ENCODE data around the gene ASXL1. TPM values are rescaled to one million over a fixed set of nuclear protein-coding genes. Genes with fewer than 3 reads are reported as not detected.

ASXL1 gene
- polyA plus RNA-seq, 3 donors, result 1.8 to 47.1 (median 2.8) TPM

DNA sequence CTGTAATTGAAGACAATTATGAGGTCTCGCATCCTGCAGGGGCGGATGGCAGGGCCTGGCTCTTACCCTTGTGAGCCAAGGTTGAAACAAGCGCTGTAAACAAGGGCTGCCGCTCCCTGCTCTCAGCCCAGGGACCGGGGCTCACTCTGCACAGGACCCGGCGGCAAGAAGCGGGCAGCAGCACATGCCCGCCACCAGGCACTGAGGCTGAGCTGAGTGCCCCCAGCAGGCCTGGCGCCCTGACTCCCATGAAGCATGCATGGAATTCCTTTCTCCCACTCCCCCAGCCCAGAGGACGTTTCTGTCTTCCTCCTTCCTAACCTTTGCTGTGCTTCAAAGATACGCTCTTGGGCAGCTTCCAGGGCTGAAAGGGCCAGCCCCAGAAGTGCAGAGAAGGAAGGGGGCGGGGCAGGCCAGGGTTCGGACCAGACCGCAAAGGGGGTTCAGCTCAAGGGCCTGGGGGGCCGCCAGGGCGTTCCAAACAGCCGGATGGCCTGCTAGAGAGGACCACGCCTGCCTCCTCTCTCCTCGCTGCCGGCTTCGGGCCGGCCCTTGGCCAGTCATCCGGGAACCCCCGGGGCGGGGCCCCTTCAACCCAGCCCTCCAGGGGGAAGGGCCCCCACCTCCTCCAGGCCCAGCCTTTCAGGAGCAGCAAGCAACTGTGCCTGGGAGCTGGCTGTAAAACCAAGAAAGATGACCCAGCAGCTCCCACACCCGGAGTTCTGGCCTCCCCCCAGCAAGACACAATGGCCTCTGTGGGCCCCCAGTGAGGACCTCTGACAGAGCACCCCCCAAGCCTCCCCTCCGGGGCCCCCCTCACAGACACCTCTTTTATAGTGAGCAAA lies 117.1 kb downstream of the ASXL1 start:
- Histone ChIP-seq H3K9me3 (replicated peaks in 1 of 2; ENCODE audit: control insufficient read depth in 1 of 2, insufficient read depth in 1 of 2, low read length in 2 of 2) (no peaks in the 10 kb centered on the region), H3K27me3 (ENCODE audit: control insufficient read depth in 2 of 2, insufficient read depth in 2 of 2, low read length in 2 of 2) (no peaks in the 10 kb centered on the region), H3K4me2 (replicated peaks; ENCODE audit: extremely low read depth, low read length, poor library complexity, severe bottlenecking) (peak overlapping the region; percentile 70), H3K79me2 (ENCODE audit: insufficient read depth, low read length) (peaks cover 68% of the 10 kb centered on the region), H3K4me3 (replicated peaks in 1 of 3; ENCODE audit: low read depth in 2 of 3, low read length in 3 of 3) (peak overlapping the region; percentile 1 to 64 (median 17)), H3K9ac (ENCODE audit: insufficient read depth, low read length, poor library complexity, severe bottlenecking) (peak overlapping the region; percentile 53), H3K4me1 (ENCODE audit: control insufficient read depth in 1 of 2, insufficient read depth in 2 of 2, low read length in 2 of 2) (peaks cover 44 to 69% of the 10 kb centered on the region in 2 donors), H3K27ac (ENCODE audit: low read depth in 1 of 2, low read length in 2 of 2) (peak overlapping the region; percentile 28 to 33), H3K36me3 (replicated peaks in 1 of 2; ENCODE audit: control insufficient read depth in 1 of 2, insufficient read depth in 2 of 2, low read length in 2 of 2) (peaks cover 0 to 33% of the 10 kb centered on the region in 2 donors), H2AFZ (ENCODE audit: insufficient read depth, low read depth, low read length, poor library complexity, severe bottlenecking) (peak overlapping the region; percentile 53), H4K20me1 (ENCODE audit: insufficient read depth, low read length) (peaks cover 97% of the 10 kb centered on the region)
- peaks cover 0 to 4% (median 0%) of the 10 kb centered on the region in 7 donors for H3K9me3 Mint-ChIP-seq
- intact Hi-C loops (cut with micrococcal nuclease), result no loop called here
- TF ChIP-seq, protein P1, sequence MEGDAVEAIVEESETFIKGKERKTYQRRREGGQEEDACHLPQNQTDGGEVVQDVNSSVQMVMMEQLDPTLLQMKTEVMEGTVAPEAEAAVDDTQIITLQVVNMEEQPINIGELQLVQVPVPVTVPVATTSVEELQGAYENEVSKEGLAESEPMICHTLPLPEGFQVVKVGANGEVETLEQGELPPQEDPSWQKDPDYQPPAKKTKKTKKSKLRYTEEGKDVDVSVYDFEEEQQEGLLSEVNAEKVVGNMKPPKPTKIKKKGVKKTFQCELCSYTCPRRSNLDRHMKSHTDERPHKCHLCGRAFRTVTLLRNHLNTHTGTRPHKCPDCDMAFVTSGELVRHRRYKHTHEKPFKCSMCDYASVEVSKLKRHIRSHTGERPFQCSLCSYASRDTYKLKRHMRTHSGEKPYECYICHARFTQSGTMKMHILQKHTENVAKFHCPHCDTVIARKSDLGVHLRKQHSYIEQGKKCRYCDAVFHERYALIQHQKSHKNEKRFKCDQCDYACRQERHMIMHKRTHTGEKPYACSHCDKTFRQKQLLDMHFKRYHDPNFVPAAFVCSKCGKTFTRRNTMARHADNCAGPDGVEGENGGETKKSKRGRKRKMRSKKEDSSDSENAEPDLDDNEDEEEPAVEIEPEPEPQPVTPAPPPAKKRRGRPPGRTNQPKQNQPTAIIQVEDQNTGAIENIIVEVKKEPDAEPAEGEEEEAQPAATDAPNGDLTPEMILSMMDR (IDR thresholded peaks at IDR 0.05), result no peak
- H3K27me3 Mint-ChIP-seq (ENCODE audit: low read depth in 3 of 3), result peaks cover 0 to 7% (median 1%) of the 10 kb centered on the region in 3 donors
- peak overlapping the region; percentile 69 to 78 for H3K4me3 Mint-ChIP-seq
- peaks cover 4 to 22% of the 10 kb centered on the region in 2 donors for H3K36me3 Mint-ChIP-seq
- peak; percentile 53 to 69 (median 60) for DNase-seq
- 6% methylated on average over 20 of the region's 28 CpGs for WGBS (ENCODE audit: insufficient coverage)
- H3K27ac Mint-ChIP-seq, result peak overlapping the region; percentile 42 to 79 (median 69)
- peaks cover 69% of the 10 kb centered on the region for H3K4me1 Mint-ChIP-seq

DNA sequence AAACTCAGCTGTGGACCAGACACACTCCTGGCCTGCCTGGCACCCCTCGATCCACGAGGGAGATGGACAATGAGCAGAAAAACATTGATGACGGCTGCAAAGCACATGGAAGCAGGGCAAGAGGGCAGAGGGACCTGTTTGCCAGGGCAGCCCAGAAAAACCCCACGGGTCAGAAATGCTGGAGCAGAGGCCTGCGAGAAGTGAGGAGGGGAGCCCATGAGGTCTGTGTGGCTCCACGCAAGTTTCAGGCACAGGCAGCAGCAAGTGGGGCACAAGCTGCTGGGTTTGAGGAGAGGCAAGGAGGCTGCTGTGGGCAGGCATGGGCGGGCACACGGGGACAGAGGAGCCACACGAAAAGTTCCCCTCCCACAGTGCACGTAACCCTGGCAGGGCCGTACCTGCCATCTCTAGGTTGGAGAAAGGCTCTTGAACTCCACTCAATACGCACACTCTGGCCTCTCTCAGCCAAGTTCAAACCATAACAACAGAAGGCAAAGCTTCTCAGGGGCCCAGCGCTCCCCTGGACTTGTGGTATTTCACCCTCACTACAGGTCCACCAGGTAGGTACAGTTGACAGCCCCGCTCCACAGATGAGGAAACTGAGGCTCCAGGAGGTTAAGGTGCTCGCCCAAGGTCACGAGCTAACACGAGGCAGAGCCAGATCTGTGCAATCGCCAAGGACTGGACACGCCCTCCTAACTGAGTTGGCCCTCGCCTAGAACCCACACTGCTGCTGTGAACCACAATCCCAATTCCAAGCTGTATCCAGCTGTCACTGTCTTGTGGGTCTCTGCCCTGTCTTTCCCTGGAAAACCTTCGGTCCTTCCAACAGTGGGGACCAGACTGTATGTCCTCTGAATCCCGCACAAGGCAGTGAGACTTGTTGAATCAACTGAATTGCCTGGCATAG lies 118.8 kb downstream of the ASXL1 start:
- Histone ChIP-seq H3K36me3 (replicated peaks in 1 of 2; ENCODE audit: control insufficient read depth in 1 of 2, insufficient read depth in 2 of 2, low read length in 2 of 2) (peaks cover 0 to 20% of the 10 kb centered on the region in 2 donors), H3K4me2 (replicated peaks; ENCODE audit: extremely low read depth, low read length, poor library complexity, severe bottlenecking) (peak overlapping the region; percentile 70), H3K27ac (ENCODE audit: low read depth in 1 of 2, low read length in 2 of 2) (no peak overlapping the region), H3K4me3 (replicated peaks in 1 of 3; ENCODE audit: low read depth in 2 of 3, low read length in 3 of 3) (no peak overlapping the region), H3K9ac (ENCODE audit: insufficient read depth, low read length, poor library complexity, severe bottlenecking) (no peak overlapping the region), H3K4me1 (ENCODE audit: control insufficient read depth in 1 of 2, insufficient read depth in 2 of 2, low read length in 2 of 2) (peaks cover 52 to 78% of the 10 kb centered on the region in 2 donors), H2AFZ (ENCODE audit: insufficient read depth, low read depth, low read length, poor library complexity, severe bottlenecking) (no peak overlapping the region), H4K20me1 (ENCODE audit: insufficient read depth, low read length) (peaks cover 97% of the 10 kb centered on the region), H3K79me2 (ENCODE audit: insufficient read depth, low read length) (peaks cover 74% of the 10 kb centered on the region), H3K27me3 (ENCODE audit: control insufficient read depth in 2 of 2, insufficient read depth in 2 of 2, low read length in 2 of 2) (no peaks in the 10 kb centered on the region), H3K9me3 (replicated peaks in 1 of 2; ENCODE audit: control insufficient read depth in 1 of 2, insufficient read depth in 1 of 2, low read length in 2 of 2) (no peaks in the 10 kb centered on the region)
- 71% methylated on average over 18 of the region's 22 CpGs for WGBS (ENCODE audit: insufficient coverage)
- intact Hi-C loops (cut with micrococcal nuclease), result no loop called here
- H3K36me3 Mint-ChIP-seq, result peaks cover 6 to 18% of the 10 kb centered on the region in 2 donors
- peak overlapping the region in 1 of 7 donors; percentile 12 for H3K27ac Mint-ChIP-seq
- peaks cover 72% of the 10 kb centered on the region for H3K4me1 Mint-ChIP-seq
- no peak for DNase-seq
- TF ChIP-seq, protein P1 (IDR thresholded peaks at IDR 0.05), result no peak
- H3K27me3 Mint-ChIP-seq (ENCODE audit: low read depth in 3 of 3), result peaks cover 3 to 11% (median 4%) of the 10 kb centered on the region in 3 donors
- H3K9me3 Mint-ChIP-seq, result peaks cover 0 to 3% (median 0%) of the 10 kb centered on the region in 7 donors
- H3K4me3 Mint-ChIP-seq, result peak overlapping the region in 1 of 2 donors; percentile 78
